ENCODE measurements around the gene TADA1.
"Not testable (repeated sequence)": the region's sequence is repeated elsewhere in the genome, so short reads cannot be mapped to it uniquely, and the experiment has no call there.

TADA1 gene

GRCh38 chr1:166843322-166843721, 32.7 kb downstream of the TADA1 start:
- Histone ChIP-seq H3K4me3 (ENCODE audit: low read length) (no peak overlapping the region), H3K36me3 (ENCODE audit: insufficient read depth, low read length) (peaks cover 77% of the 10 kb centered on the region)
- WGBS: 90% methylated on average over 5 of the region's 6 CpGs

GRCh38 chr1:166840309-166841274, 35.5 kb downstream of the TADA1 start:
- H3K27me3 ChIP-seq (ENCODE audit: insufficient read depth, low read length): no peaks in the 10 kb centered on the region
- peak overlapping the region; percentile 76 for H3K4me3 ChIP-seq (ENCODE audit: low read length)
- peaks cover 15% of the 10 kb centered on the region for H3K4me1 ChIP-seq (ENCODE audit: insufficient read depth, low read length)
- peak overlapping the region; percentile 91 for H3K9ac ChIP-seq (ENCODE audit: low read depth, low read length)
- peak overlapping the region; percentile 80; the same call in 1 of the 2 replicates for H3K27ac ChIP-seq (ENCODE audit: low read depth, low read length)
- H3K36me3 ChIP-seq (ENCODE audit: insufficient read depth, low read length): peaks cover 50% of the 10 kb centered on the region
- no peaks in the 10 kb centered on the region for H3K9me3 ChIP-seq (ENCODE audit: insufficient read depth, low read depth, low read length)
- 71% methylated on average over 16 of the region's 16 CpGs for WGBS

More at GRCh38 chr1:166843322-166843721, 32.7 kb downstream of the TADA1 start:
- Histone ChIP-seq H3K4me1 (ENCODE audit: insufficient read depth, low read length) (peaks cover 11% of the 10 kb centered on the region), H3K27ac (ENCODE audit: low read depth, low read length) (no peak overlapping the region), H3K9me3 (ENCODE audit: insufficient read depth, low read depth, low read length) (no peaks in the 10 kb centered on the region), H3K27me3 (ENCODE audit: insufficient read depth, low read length) (no peaks in the 10 kb centered on the region), H3K9ac (ENCODE audit: low read depth, low read length) (no peak overlapping the region)

- H3K27ac ChIP-seq (ENCODE audit: low read depth, low read length): peak overlapping the region; percentile 91
- WGBS: under 1% methylated on average over 82 of the region's 82 CpGs
These were observed 36.3 kb downstream of the TADA1 start for GRCh38 chr1:166839600-166840308.

DNA sequence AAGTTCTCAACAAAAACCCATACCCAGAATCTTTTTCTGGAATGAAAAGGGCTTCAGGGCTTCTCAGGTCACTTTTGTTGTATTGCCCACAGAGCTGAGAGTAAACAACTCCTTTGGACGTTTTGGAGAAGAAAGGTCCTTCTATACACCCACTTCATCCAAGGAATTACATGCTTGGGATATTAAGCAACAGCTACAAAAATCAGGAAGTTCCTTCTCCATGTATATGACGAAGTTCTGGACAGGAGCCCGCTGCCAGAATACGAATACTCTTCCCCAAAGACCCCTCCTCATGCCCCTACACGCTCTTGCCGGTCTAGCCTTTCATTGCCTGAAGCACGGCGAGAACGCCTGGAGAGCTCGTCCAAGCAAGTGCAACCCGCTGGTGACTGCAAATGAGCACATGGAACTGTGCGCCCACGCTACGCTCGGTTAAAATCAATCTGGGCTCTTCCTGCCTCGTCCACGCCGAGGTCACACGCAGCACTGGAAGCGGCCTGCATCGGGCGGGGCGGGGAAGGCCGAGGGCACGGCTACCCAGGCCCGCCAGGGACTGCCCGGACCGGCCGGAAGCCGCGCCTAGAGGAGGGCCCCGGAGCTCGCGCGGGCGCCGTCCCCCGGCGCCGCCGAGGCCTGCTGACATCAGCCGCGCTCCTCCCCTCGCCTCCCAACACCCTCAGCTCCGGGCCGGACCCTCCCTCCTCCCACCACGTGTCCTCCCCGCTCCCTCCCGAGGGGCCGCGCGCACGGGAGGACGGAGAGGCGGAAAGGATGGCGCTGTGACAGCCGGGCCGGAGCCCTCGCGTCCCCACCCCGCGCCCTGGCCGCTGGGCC, 37.1 kb downstream of the TADA1 start, which contains the start of gene POGK:
TSS of gene POGK (plus strand) at position 710 of the 834 bp plus-strand sequence. CDS start 1,482 bp downstream, outside the sequence.
- Histone ChIP-seq H3K9ac (ENCODE audit: low read depth, low read length) (peak within 1 kb of the TSS; percentile 91), H3K27me3 (ENCODE audit: insufficient read depth, low read length) (no peaks in the 10 kb centered on the region), H3K4me1 (ENCODE audit: insufficient read depth, low read length) (peaks cover 15% of the 10 kb centered on the region), H3K36me3 (ENCODE audit: insufficient read depth, low read length) (peaks cover 34% of the 10 kb centered on the region), H3K27ac (ENCODE audit: low read depth, low read length) (peak within 1 kb of the TSS; percentile 91), H3K9me3 (ENCODE audit: insufficient read depth, low read depth, low read length) (no peaks in the 10 kb centered on the region), H3K4me3 (ENCODE audit: low read length) (peak within 1 kb of the TSS; percentile 76)
- 2% methylated on average over 63 of the region's 63 CpGs for WGBS

More at GRCh38 chr1:166839600-166840308, 36.3 kb downstream of the TADA1 start:
- Histone ChIP-seq H3K9ac (ENCODE audit: low read depth, low read length) (peak overlapping the region; percentile 91), H3K27me3 (ENCODE audit: insufficient read depth, low read length) (no peaks in the 10 kb centered on the region), H3K36me3 (ENCODE audit: insufficient read depth, low read length) (peaks cover 42% of the 10 kb centered on the region), H3K4me1 (ENCODE audit: insufficient read depth, low read length) (peaks cover 15% of the 10 kb centered on the region), H3K4me3 (ENCODE audit: low read length) (peak overlapping the region; percentile 76), H3K9me3 (ENCODE audit: insufficient read depth, low read depth, low read length) (no peaks in the 10 kb centered on the region)

DNA sequence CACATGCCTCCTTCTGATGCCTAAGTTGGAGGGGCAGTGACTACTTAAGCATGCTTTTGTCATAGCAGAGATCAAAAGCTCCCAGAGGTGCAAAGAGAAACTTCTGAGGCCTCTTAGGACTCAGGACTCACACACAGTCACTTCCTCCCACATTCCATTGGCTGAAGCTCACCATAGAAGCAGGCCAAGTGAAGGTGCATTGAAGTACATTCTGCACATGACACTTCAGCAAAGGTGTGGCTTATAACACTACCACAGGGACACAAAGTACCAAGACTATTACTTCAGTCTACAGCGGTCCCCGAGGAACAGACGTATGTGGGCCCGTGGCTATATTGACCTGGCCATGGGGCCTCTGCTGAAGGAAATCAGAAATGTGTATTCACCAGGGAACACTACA, 39.3 kb downstream of the TADA1 start:
- H3K4me3 ChIP-seq (ENCODE audit: low read length): no peak overlapping the region
- H3K9ac ChIP-seq (ENCODE audit: low read depth, low read length): no peak overlapping the region
- H3K9me3 ChIP-seq (ENCODE audit: insufficient read depth, low read depth, low read length): no peaks in the 10 kb centered on the region
- no peaks in the 10 kb centered on the region for H3K27me3 ChIP-seq (ENCODE audit: insufficient read depth, low read length)
- peaks cover 15% of the 10 kb centered on the region for H3K4me1 ChIP-seq (ENCODE audit: insufficient read depth, low read length)
- H3K27ac ChIP-seq (ENCODE audit: low read depth, low read length): no peak overlapping the region
- 96% methylated on average over 4 of the region's 4 CpGs for WGBS
- peaks cover 12% of the 10 kb centered on the region for H3K36me3 ChIP-seq (ENCODE audit: insufficient read depth, low read length)

- WGBS: 88% methylated on average over 1 of the region's 1 CpG
- not testable (repeated sequence) for H3K27ac ChIP-seq (ENCODE audit: low read depth, low read length); H3K27me3 ChIP-seq (ENCODE audit: insufficient read depth, low read length); H3K4me3 ChIP-seq (ENCODE audit: low read length); H3K4me1 ChIP-seq (ENCODE audit: insufficient read depth, low read length); H3K9ac ChIP-seq (ENCODE audit: low read depth, low read length); H3K36me3 ChIP-seq (ENCODE audit: insufficient read depth, low read length)
- H3K9me3 ChIP-seq (ENCODE audit: insufficient read depth, low read depth, low read length): 0 out of 2 replicates have a peak, but pooled peaks cover 12% of the 10 kb centered on the region
These were observed 46.3 kb downstream of the TADA1 start for GRCh38 chr1:166829762-166830161.

GRCh38 chr1:166827426-166827825, 48.6 kb downstream of the TADA1 start:
- no peaks in the 10 kb centered on the region for H3K36me3 ChIP-seq (ENCODE audit: insufficient read depth, low read length)
- no peak overlapping the region for H3K27ac ChIP-seq (ENCODE audit: low read depth, low read length)
- no peaks in the 10 kb centered on the region for H3K27me3 ChIP-seq (ENCODE audit: insufficient read depth, low read length)
- H3K9ac ChIP-seq (ENCODE audit: low read depth, low read length): no peak overlapping the region
- H3K4me1 ChIP-seq (ENCODE audit: insufficient read depth, low read length): no peaks in the 10 kb centered on the region
- 0 out of 2 replicates have a peak, but pooled peaks cover 12% of the 10 kb centered on the region for H3K9me3 ChIP-seq (ENCODE audit: insufficient read depth, low read depth, low read length)
- H3K4me3 ChIP-seq (ENCODE audit: low read length): no peak overlapping the region

- Histone ChIP-seq H3K4me1 (ENCODE audit: insufficient read depth, low read length) (no peaks in the 10 kb centered on the region), H3K4me3 (ENCODE audit: low read length) (no peak overlapping the region), H3K9me3 (ENCODE audit: insufficient read depth, low read depth, low read length) (no peaks in the 10 kb centered on the region), H3K27ac (ENCODE audit: low read depth, low read length) (no peak overlapping the region), H3K36me3 (ENCODE audit: insufficient read depth, low read length) (no peaks in the 10 kb centered on the region), H3K9ac (ENCODE audit: low read depth, low read length) (no peak overlapping the region), H3K27me3 (ENCODE audit: insufficient read depth, low read length) (no peaks in the 10 kb centered on the region)
- WGBS: 66% methylated on average over 7 of the region's 7 CpGs
These were observed 53.7 kb downstream of the TADA1 start for GRCh38 chr1:166822385-166822784.

GRCh38 chr1:166819974-166820373, 56.1 kb downstream of the TADA1 start:
- Histone ChIP-seq H3K9ac (ENCODE audit: low read depth, low read length) (no peak overlapping the region), H3K36me3 (ENCODE audit: insufficient read depth, low read length) (no peaks in the 10 kb centered on the region), H3K4me1 (ENCODE audit: insufficient read depth, low read length) (no peaks in the 10 kb centered on the region), H3K27me3 (ENCODE audit: insufficient read depth, low read length) (no peaks in the 10 kb centered on the region), H3K27ac (ENCODE audit: low read depth, low read length) (no peak overlapping the region), H3K4me3 (ENCODE audit: low read length) (no peak overlapping the region), H3K9me3 (ENCODE audit: insufficient read depth, low read depth, low read length) (peaks cover 10% of the 10 kb centered on the region; the same call in 1 of the 2 replicates)
- 86% methylated on average over 2 of the region's 2 CpGs for WGBS

DNA sequence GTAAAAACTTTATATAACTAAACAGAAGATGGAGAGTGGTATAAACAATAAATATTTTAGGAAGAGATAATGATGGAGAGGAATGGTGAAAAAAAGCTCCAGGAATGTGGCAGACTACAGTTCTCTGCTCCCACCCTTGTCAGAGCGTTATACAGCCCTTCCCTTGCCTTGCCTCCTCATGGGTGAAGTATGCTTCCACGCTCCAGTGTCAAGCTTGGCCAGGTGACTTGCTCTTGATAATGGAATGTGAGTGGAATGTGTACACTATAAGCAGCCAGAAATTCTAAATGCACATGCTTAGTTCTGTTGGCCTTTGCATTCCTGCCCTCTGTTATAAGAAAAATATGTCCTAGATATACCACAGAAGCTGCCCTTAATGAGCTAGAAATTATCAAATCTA, 61.5 kb downstream of the TADA1 start:
- WGBS: 96% methylated on average over 2 of the region's 2 CpGs
- peaks cover 10% of the 10 kb centered on the region; the same call in 1 of the 2 replicates for H3K9me3 ChIP-seq (ENCODE audit: insufficient read depth, low read depth, low read length)
- H3K36me3 ChIP-seq (ENCODE audit: insufficient read depth, low read length): no peaks in the 10 kb centered on the region
- H3K4me1 ChIP-seq (ENCODE audit: insufficient read depth, low read length): no peaks in the 10 kb centered on the region
- H3K9ac ChIP-seq (ENCODE audit: low read depth, low read length): no peak overlapping the region
- no peak overlapping the region for H3K27ac ChIP-seq (ENCODE audit: low read depth, low read length)
- no peak overlapping the region for H3K4me3 ChIP-seq (ENCODE audit: low read length)
- H3K27me3 ChIP-seq (ENCODE audit: insufficient read depth, low read length): no peaks in the 10 kb centered on the region

Measured in HUES64 (cell line).